ENCODE data around the gene ATP8B2. TPM values are rescaled to one million over a fixed set of nuclear protein-coding genes. Genes with fewer than 3 reads are reported as not detected.
"Not testable (repeated sequence)": the region's sequence is repeated elsewhere in the genome, so short reads cannot be mapped to it uniquely, and the experiment has no call there.

The ATP8B2 gene
- total RNA-seq, 1 experiment from 2014 or later = 64.9 TPM

- DNase-seq (ENCODE audit: low read depth) = peak; percentile 87
Measured at GRCh38 chr1:154325583-154326545, 539 bp downstream of the ATP8B2 start.

GRCh38 chr1:154326546-154327465, 1.5 kb downstream of the ATP8B2 start:
- peak; percentile 46 for DNase-seq (ENCODE audit: low read depth)

GRCh38 chr1:154327466-154328317, 2.4 kb downstream of the ATP8B2 start:
- no peak for DNase-seq (ENCODE audit: low read depth)

- peak; percentile 29 for DNase-seq (ENCODE audit: low read depth)
Measured at GRCh38 chr1:154328318-154329151, 3.2 kb downstream of the ATP8B2 start.

GRCh38 chr1:154329152-154329521, 3.8 kb downstream of the ATP8B2 start:
- DNase-seq (ENCODE audit: low read depth) = no peak

GRCh38 chr1:154329551-154330131, 4.3 kb downstream of the ATP8B2 start:
- DNase-seq (ENCODE audit: low read depth) = no peak

GRCh38 chr1:154330669-154331068, 5.3 kb downstream of the ATP8B2 start:
- DNase-seq (ENCODE audit: low read depth) = no peak

GRCh38 chr1:154334079-154335024, 9.0 kb downstream of the ATP8B2 start:
- no peak for DNase-seq (ENCODE audit: low read depth)

GRCh38 chr1:154335025-154335714, 9.8 kb downstream of the ATP8B2 start:
- DNase-seq (ENCODE audit: low read depth) = peak; percentile 79

GRCh38 chr1:154337253-154337894, 12.0 kb downstream of the ATP8B2 start:
- DNase-seq (ENCODE audit: low read depth) = no peak

GRCh38 chr1:154338875-154339274, 13.6 kb downstream of the ATP8B2 start:
- no peak for DNase-seq (ENCODE audit: low read depth)

GRCh38 chr1:154341366-154341765, 16.0 kb downstream of the ATP8B2 start:
- not testable (repeated sequence) for DNase-seq (ENCODE audit: low read depth)

- peak; percentile 65 for DNase-seq (ENCODE audit: low read depth)
Measured at GRCh38 chr1:154342132-154342531, 16.8 kb downstream of the ATP8B2 start.

GRCh38 chr1:154342836-154343472, 17.6 kb downstream of the ATP8B2 start:
- no peak for DNase-seq (ENCODE audit: low read depth)

- peak; percentile 42 for DNase-seq (ENCODE audit: low read depth)
Measured at GRCh38 chr1:154344977-154345837, 19.9 kb downstream of the ATP8B2 start.

GRCh38 chr1:154346276-154346917, 21.1 kb downstream of the ATP8B2 start:
- DNase-seq (ENCODE audit: low read depth) = no peak

Measured in LHCN-M2 (cell line).